GM12873 (cell line): ENCODE measurements around the gene LSM4.

Experiments used
- TF ChIP-seq, protein P1 (sequence below): IDR thresholded peaks from 2 replicates; pipeline ENCODE4 v1.5.1; 2012; ENCODE audit warnings: low read depth, mild to moderate bottlenecking, moderate library complexity, low read length, control low read depth; ENCODE audit not compliant: insufficient read depth; ENCODE audit errors: missing control alignments

The LSM4 gene

DNA sequence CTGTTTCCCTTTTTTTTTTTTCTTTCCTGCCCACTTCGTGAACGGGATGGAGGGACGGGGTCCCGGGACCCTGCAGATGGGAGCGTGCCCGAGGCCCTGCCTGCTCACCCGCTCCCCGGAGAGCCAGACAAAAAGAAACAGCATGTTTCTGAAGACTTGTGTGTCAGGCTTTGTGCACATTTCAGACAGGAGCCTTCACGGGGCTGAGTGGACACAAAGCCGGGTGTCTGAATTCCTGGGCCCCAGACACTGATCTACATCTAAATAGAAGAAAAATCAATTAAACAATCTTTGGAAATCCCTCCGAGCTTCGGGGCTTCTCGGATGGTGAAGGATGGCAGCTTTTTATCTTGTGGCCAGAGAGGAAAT, 21.7 kb upstream of the LSM4 start:
- TF ChIP-seq, protein P1, sequence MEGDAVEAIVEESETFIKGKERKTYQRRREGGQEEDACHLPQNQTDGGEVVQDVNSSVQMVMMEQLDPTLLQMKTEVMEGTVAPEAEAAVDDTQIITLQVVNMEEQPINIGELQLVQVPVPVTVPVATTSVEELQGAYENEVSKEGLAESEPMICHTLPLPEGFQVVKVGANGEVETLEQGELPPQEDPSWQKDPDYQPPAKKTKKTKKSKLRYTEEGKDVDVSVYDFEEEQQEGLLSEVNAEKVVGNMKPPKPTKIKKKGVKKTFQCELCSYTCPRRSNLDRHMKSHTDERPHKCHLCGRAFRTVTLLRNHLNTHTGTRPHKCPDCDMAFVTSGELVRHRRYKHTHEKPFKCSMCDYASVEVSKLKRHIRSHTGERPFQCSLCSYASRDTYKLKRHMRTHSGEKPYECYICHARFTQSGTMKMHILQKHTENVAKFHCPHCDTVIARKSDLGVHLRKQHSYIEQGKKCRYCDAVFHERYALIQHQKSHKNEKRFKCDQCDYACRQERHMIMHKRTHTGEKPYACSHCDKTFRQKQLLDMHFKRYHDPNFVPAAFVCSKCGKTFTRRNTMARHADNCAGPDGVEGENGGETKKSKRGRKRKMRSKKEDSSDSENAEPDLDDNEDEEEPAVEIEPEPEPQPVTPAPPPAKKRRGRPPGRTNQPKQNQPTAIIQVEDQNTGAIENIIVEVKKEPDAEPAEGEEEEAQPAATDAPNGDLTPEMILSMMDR = no peak

DNA sequence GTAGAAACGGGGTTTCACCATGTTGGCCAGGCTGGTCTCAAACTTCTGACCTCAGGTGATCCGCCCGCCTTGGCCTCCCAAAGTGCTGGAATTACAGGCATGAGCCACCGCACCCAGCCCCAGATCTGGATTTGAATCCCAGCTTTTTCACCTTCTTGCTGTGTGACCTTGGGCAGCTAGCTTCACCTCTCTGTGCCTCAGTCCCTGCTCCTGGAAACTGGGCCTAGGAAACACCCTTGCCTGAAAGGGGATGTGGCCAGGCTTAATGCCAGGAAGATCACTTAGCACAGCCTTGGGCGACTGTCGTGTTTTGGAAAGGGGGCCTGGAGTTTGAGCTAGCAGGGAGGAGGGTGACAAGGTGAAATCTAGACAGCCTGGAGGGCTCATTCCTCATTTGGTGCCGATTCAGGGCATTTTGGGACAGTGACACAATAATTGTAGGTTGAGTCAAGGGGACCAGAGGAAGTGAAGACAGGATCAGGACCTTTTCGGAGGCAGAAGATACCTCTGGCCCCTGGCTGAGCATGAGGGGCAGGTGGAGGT, 19.3 kb upstream of the LSM4 start:
- TF ChIP-seq, protein P1 = no peak

DNA sequence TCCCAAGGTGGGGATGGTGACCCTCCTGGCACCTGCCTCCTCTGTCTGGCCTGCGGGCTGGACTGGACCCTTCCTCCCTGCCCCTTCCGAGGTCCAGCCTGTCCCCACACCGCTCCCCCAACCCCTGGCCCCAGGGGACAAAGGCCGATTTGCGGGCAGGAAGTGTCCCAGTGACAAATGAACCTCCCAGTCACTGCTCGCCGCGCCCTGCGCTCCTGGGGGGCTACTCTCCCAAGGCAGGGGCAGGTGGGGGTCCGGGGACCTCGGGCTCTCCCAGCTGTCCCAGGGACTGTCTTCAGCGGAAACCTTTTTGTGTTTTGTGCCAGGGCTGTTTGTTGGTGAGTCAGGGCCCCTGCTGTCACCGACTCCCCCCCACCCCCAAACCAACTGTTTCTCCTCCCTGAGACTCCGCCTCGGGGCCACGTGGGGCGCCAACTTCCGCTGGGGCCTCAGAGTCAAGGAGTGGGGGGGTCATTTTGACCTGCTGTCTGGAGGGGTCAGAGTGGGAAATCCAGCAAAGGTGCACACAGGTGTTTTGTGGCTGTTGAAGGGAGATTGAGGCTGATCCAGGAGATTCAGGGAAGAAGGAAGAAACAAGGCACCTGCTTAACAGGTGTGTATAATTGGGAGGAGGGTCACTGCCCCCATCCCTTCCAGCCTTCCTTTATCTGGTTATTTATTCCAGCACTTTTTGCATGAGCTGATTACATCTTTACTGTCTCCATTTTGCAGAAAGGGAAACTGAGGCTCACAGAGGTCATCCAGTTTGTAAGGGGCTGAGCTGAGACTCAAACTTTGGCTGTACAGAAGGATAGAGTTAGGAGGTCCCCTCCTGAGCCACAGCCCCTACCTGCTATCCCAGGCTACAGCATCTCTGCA, 18.4 kb upstream of the LSM4 start:
- TF ChIP-seq, protein P1 = peak; percentile 23

DNA sequence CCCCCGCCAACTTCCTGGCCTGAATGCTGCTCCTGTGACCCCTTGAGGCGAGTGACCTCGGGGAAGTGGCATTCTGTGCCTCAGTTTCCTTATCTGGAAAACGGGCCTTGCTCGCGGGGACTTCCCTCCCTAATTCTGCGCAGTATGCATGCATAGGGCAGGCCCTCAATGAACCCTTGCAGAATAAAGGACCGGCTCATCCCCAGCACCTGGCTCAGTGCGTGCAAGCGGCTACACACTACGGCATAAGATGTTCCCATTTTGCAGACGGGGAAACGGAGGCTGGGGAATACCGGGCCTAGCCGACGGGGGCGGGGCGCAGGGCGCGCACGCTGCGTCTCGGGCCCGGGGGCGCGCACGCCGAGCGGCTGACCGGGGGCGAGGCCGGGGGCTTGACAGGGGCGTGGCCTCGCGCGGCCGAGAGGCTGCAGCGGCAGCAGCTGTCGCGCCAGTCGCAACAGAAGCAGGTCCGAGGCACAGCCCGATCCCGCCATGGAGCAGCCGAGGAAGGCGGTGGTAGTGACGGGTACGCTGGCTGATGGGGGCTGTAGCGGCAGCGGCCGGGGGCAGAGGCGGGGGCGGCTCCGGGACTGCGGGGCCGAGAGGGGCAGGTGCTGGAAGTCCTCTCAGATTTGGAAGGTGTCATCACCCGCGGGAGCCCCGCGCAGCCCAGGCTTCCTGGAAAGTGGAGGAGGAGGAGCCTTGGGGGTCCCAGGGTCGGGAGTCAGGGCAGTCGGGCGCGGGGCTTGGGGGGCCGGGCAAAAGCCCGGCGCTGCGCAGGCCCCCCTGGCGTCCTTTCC, 17.5 kb upstream of the LSM4 start, which contains the start of gene PGPEP1:
Gene PGPEP1 (plus strand): TSS at position 409 of the 800 bp plus-strand sequence. CDS start 84 bp downstream, at position 493.
- TF ChIP-seq, protein P1 = no peak

DNA sequence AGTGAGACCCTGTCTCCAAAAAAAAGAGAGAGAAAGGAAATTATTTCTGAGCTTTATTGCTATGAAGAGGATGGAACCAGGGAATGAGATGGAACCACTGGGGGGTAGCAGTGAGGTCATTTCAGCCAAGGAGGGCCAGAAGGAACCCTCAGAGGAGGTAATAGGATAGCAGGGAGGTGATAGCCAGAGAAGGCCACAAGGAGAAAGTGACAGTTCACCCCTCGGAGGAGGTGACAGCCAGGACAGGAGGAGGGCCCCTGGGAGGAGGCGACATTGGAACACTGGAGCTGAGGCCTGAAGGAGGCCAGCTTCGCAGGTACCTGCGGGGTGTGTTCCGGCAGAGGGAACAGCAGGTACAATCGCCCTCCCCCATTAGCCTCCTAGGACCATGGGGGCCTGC, 16.8 kb upstream of the LSM4 start:
- TF ChIP-seq, protein P1 = peak; percentile 36

DNA sequence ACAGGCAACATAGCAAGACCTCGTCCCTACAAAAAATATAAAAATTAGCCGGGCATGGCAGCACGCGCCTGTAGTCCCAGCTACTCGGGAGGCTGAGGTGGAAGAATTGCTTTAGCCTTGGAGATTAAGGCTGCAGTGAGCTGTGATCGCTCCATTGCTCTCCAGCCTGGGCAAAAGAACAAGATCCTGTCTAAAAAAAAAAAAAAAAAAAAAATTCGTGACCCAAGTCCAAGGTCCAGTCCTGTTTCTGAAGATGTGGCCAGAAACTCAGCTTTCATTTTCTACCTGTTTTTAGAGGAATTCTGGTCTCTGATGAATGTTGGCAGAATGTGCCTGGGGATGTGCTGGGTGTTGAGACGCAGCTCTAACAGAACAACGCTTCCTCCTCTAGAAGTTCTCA, 15.7 kb upstream of the LSM4 start:
- TF ChIP-seq, protein P1 = no peak

DNA sequence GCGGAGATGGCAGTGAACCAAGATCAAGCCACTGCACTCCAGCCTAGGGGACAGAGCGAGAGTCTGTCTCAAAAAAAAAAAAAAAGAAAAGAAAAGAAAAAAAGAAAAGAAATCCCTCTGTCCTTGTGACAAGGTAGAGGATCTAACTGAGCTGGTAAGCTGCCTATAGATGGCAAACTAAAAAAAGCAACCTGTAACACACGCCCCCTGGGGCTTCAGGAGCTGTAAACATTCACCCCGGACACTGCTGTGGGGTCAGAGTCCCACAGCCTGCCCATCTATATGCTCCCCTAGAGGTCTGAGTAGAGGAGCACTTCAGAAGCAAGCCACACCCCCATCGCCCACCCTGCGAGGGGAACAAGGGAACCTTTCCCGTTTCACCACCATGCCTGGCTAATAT, 13.2 kb upstream of the LSM4 start:
- TF ChIP-seq, protein P1 = no peak
